Stomach (tissue), 9 donors: ENCODE data around the gene ACSF3. TPM values are rescaled to one million over a fixed set of nuclear protein-coding genes. Genes with fewer than 3 reads are reported as not detected.

ENCODE experiments used
- DNase-seq, 2 donors: peaks; one replicate each; pipeline versions ENCODE4 v3.0.0 to v3.0.0-alpha.2; 2013 to 2019
- H3K27ac ChIP-seq, 5 donors: fragments of 200-600 bp in 4 of 5; sonication (generic) in 4 of 5; one replicate each; pipeline ENCODE4 v1.5.1; 2013 to 2019; ENCODE audit warnings: mild to moderate bottlenecking in 1 of 5, moderate library complexity in 1 of 5
- H3K27me3 ChIP-seq, 3 donors: fragments of 200-600 bp; sonication (generic); one replicate each; pipeline ENCODE4 v1.5.1; 2017 to 2019; ENCODE audit warnings: mixed run types in 1 of 3
- H3K36me3 ChIP-seq, 4 donors: fragments of 200-600 bp; sonication (generic); 1 replicate in 3 of 4; 2 replicates in 1 of 4; pipeline ENCODE4 v1.5.1; 2016 to 2019
- H3K4me1 ChIP-seq, 4 donors: fragments of 200-600 bp; sonication (generic); one replicate each; pipeline ENCODE4 v1.5.1; 2016 to 2019
- H3K4me3 ChIP-seq, 4 donors: fragments of 200-600 bp; sonication (generic) in 3 of 4; one replicate each; pipeline ENCODE4 v1.5.1; 2016 to 2019; ENCODE audit warnings: mild to moderate bottlenecking in 1 of 4
- H3K9me3 ChIP-seq, 4 donors: fragments of 200-600 bp; sonication (generic); one replicate each; pipeline ENCODE4 v1.5.1; 2016 to 2019
- CTCF ChIP-seq, 7 experiments: fragments of 450-650 bp in 4 of 7; fragments of 200-600 bp in 3 of 7; sonication (generic) in 3 of 7; IDR thresholded peaks; one replicate each; pipeline ENCODE4 v1.5.1; 2016 to 2019; ENCODE audit warnings: antibody characterized with exemption in 7 of 7, control low read depth in 2 of 7, mild to moderate bottlenecking in 1 of 7
- EP300 ChIP-seq: sonication (generic); formaldehyde crosslinking; IDR thresholded peaks from one replicate; pipeline ENCODE4 v1.6.1; 2017; ENCODE audit warnings: antibody characterized with exemption
- POLR2A ChIP-seq, 4 donors: fragments of 450-650 bp; IDR thresholded peaks; one replicate each; pipeline ENCODE4 v1.6.1; 2016; ENCODE audit warnings: antibody characterized with exemption in 4 of 4, control low read depth in 2 of 4, mild to moderate bottlenecking in 1 of 4, moderate library complexity in 1 of 4
- POLR2AphosphoS5 ChIP-seq, 3 donors: sonication (generic); formaldehyde crosslinking; IDR thresholded peaks; one replicate each; pipeline ENCODE4 v1.6.1; 2016; ENCODE audit warnings: antibody characterized with exemption in 3 of 3
- WGBS, 5 donors: extraction: QIAGEN DNeasy Blood & Tissue Kit in 3 of 5; methylation state at CpG; one replicate each; pipeline versions ENCODE4 v1.1.5 to v1.1.7; 2013 to 2018; 5-methylcytosine and 5-hydroxymethylcytosine counted together
- intact Hi-C: fragments of 100-400 bp; cut with DNase I; formaldehyde crosslinking; loops from one replicate; pipeline ENCODE4 v1.15.1; 2023; ENCODE audit warnings: low total_unique reads
- polyA plus RNA-seq, 3 donors: library from polyadenylated mRNA; stranded (reverse); fragments of 200-250 nt; gene quantifications; one replicate each; pipeline ENCODE4 v1.2.3, GENCODE V29; 2013
- total RNA-seq, 5 donors: library from RNA; depleted of rRNA; stranded (reverse); fragments of >200 nt; gene quantifications; one replicate each; pipeline versions ENCODE4 v1.1.0 to v1.2.3, GENCODE V29; 2014 to 2016
- donor health status: healthy with polysubstance abuse.
- donor health status: Bipolar disorder and iron deficiency.
- donor health status: healthy.

Gene ACSF3
- total and polyA plus RNA-seq, 8 donors: 16.9 to 265 (median 30.7) TPM

- Histone ChIP-seq H3K4me3 (no peak overlapping the region), H3K4me1 (peaks cover 0 to 4% (median 2%) of the 10 kb centered on the region in 4 donors), H3K27ac (no peak overlapping the region), H3K27me3 (no peaks in the 10 kb centered on the region), H3K36me3 (no peaks in the 10 kb centered on the region), H3K9me3 (no peaks in the 10 kb centered on the region)
- intact Hi-C loops: no loop called here
- no peak for TF ChIP-seq POLR2AphosphoS5 (IDR thresholded peaks at IDR 0.05)
- TF ChIP-seq POLR2A (IDR thresholded peaks at IDR 0.05): no peak
- no peak for TF ChIP-seq EP300
- no peak for TF ChIP-seq CTCF (IDR thresholded peaks at IDR 0.05)
- no peak for DNase-seq
- 86 to 93% (median 89%) methylated on average over 7 to 19 of the region's 19 CpGs for WGBS, 5 donors
Measured at GRCh38 chr16:89079434-89079980, 14.1 kb upstream of the ACSF3 start.

GRCh38 chr16:89080196-89080853 lies 13.3 kb upstream of the ACSF3 start:
- no peaks in the 10 kb centered on the region for H3K36me3 ChIP-seq
- peaks cover 0 to 5% (median 0%) of the 10 kb centered on the region in 3 donors for H3K27me3 ChIP-seq
- TF ChIP-seq EP300: no peak
- no peak for TF ChIP-seq CTCF (IDR thresholded peaks at IDR 0.05)
- TF ChIP-seq POLR2AphosphoS5 (IDR thresholded peaks at IDR 0.05): no peak
- TF ChIP-seq POLR2A (IDR thresholded peaks at IDR 0.05): no peak
- no peak for DNase-seq
- no peaks in the 10 kb centered on the region for H3K9me3 ChIP-seq
- WGBS, 5 donors: 86 to 93% (median 87%) methylated on average over 16 to 33 of the region's 33 CpGs
- H3K4me1 ChIP-seq: peaks cover 0 to 11% (median 5%) of the 10 kb centered on the region in 4 donors
- H3K4me3 ChIP-seq: no peak overlapping the region
- intact Hi-C loops: no loop called here
- no peak overlapping the region for H3K27ac ChIP-seq

GRCh38 chr16:89081556-89081955 lies 12.1 kb upstream of the ACSF3 start:
- TF ChIP-seq CTCF (IDR thresholded peaks at IDR 0.05) (no peak), EP300 (no peak), POLR2AphosphoS5 (IDR thresholded peaks at IDR 0.05) (no peak), POLR2A (IDR thresholded peaks at IDR 0.05) (no peak)
- H3K36me3 ChIP-seq: no peaks in the 10 kb centered on the region
- DNase-seq: no peak
- intact Hi-C loops: no loop called here
- peaks cover 0 to 11% (median 5%) of the 10 kb centered on the region in 4 donors for H3K4me1 ChIP-seq
- 83 to 92% (median 88%) methylated on average over 13 of the region's 13 CpGs for WGBS, 5 donors
- no peaks in the 10 kb centered on the region for H3K9me3 ChIP-seq
- H3K27ac ChIP-seq: no peak overlapping the region
- peaks cover 0 to 17% (median 0%) of the 10 kb centered on the region in 3 donors for H3K27me3 ChIP-seq
- no peak overlapping the region for H3K4me3 ChIP-seq

- H3K27me3 ChIP-seq: peaks cover 0 to 44% (median 2%) of the 10 kb centered on the region in 3 donors
- H3K9me3 ChIP-seq: no peaks in the 10 kb centered on the region
- DNase-seq: peak in 1 of 2 donors; percentile 70
- intact Hi-C loops: no loop called here
- peak overlapping the region in 1 of 5 donors; percentile 7 for H3K27ac ChIP-seq
- no peaks in the 10 kb centered on the region for H3K36me3 ChIP-seq
- no peak for TF ChIP-seq CTCF (IDR thresholded peaks at IDR 0.05)
- TF ChIP-seq EP300: no peak
- no peak for TF ChIP-seq POLR2A (IDR thresholded peaks at IDR 0.05)
- no peak for TF ChIP-seq POLR2AphosphoS5 (IDR thresholded peaks at IDR 0.05)
- peaks cover 0 to 19% (median 7%) of the 10 kb centered on the region in 4 donors for H3K4me1 ChIP-seq
- 22 to 50% (median 38%) methylated on average over 12 of the region's 12 CpGs for whole genome bisulfite sequencing, 5 donors
- no peak overlapping the region for H3K4me3 ChIP-seq
Measured at GRCh38 chr16:89084411-89084810, 9.2 kb upstream of the ACSF3 start.
